OCI-LY3 (cell line): ENCODE data around the gene MTFR1L.

ENCODE experiments used
- EZH2phosphoT487 ChIP-seq: fragments of 200-600 bp; shearing (Covaris generic); IDR thresholded peaks from 2 replicates; pipeline ENCODE4 v1.6.1; 2018; ENCODE audit warnings: antibody characterized with exemption, mixed run types, low read depth
- TF ChIP-seq, protein P1 (sequence below): fragments of 200-600, 300-600 bp; sonication (generic); IDR thresholded peaks from 2 replicates; pipeline ENCODE4 v1.5.1; 2014; ENCODE audit warnings: antibody characterized with exemption, low read length, low read depth

DNA sequence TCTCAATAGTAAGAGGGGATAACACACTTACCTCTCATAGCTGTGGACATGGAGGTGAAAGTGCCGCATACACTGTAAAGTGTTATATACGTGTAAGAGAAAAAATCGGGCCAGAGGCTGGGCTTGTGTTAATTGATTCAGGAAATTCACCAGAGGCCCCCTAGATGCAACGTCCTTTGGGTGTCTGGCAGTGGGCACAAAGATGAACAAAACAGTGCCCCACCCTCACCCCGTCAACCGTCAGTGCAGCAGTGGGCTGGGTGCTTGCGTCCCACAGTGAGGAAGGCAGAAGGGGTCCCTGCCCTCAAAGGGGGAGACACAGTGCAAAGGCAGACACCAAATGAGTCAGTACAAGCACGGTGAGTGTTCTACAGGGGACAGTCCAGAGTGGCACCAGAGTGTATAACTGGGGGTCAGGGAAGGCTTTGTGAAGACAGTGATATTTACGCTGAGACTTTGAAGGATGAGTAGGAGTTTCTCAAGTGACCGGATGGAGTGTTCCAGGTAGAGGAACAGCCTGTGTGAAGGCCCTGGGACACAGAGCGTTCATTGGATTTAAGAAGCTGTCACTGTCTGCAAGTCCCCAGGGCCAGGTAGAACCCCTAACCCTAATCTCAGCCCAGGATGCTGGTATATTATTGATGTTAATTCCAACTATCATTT is 6.6 kb upstream of the MTFR1L start:
- TF ChIP-seq, protein P1, sequence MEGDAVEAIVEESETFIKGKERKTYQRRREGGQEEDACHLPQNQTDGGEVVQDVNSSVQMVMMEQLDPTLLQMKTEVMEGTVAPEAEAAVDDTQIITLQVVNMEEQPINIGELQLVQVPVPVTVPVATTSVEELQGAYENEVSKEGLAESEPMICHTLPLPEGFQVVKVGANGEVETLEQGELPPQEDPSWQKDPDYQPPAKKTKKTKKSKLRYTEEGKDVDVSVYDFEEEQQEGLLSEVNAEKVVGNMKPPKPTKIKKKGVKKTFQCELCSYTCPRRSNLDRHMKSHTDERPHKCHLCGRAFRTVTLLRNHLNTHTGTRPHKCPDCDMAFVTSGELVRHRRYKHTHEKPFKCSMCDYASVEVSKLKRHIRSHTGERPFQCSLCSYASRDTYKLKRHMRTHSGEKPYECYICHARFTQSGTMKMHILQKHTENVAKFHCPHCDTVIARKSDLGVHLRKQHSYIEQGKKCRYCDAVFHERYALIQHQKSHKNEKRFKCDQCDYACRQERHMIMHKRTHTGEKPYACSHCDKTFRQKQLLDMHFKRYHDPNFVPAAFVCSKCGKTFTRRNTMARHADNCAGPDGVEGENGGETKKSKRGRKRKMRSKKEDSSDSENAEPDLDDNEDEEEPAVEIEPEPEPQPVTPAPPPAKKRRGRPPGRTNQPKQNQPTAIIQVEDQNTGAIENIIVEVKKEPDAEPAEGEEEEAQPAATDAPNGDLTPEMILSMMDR: no peak
- no peak for TF ChIP-seq EZH2phosphoT487
